ENCODE results near the gene HDGFL3. TPM values are rescaled to one million over a fixed set of nuclear protein-coding genes. Genes with fewer than 3 reads are reported as not detected.

Gene HDGFL3
- total and polyA plus RNA-seq, 4 donors = 64.2 to 195 (median 126) TPM

DNA sequence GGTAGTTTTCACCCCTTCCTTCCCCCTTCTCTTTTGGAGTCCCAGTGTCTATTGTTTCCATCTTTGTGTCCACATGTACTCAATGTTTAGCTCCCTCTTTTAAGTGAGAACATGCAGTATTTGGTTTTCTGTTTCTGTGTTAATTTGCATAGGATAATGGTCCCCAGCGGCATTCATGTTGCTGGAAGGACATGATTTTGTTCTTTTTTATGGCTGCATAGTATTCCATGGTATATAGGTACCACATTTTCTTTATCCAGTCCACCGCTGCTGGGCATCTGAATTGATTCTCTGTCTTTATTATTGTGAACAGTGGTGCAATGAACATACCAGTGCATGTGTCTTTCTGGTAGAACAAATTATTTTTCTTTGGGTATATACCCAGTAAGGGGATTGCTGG is 7.7 kb upstream of the HDGFL3 start:
- DNase-seq (ENCODE audit: low read depth in 4 of 6, low spot score in 6 of 6) = no peak
- Histone ChIP-seq H3K27ac (ENCODE audit: low read depth, low read length) (no peak overlapping the region), H3K4me1 (ENCODE audit: control insufficient read depth, insufficient read depth, low read length) (no peaks in the 10 kb centered on the region), H3K4me3 (ENCODE audit: low read depth, low read length) (no peak overlapping the region), H3K36me3 (ENCODE audit: control insufficient read depth, insufficient read depth, low read length) (no peaks in the 10 kb centered on the region), H3K27me3 (ENCODE audit: control insufficient read depth, insufficient read depth, low read length) (no peaks in the 10 kb centered on the region), H3K9me3 (ENCODE audit: control insufficient read depth, insufficient read depth, low read length) (peaks cover 3% of the 10 kb centered on the region)
- no CpG with 5 or more reads among the region's 2 CpGs for WGBS (ENCODE audit: insufficient coverage)

DNA sequence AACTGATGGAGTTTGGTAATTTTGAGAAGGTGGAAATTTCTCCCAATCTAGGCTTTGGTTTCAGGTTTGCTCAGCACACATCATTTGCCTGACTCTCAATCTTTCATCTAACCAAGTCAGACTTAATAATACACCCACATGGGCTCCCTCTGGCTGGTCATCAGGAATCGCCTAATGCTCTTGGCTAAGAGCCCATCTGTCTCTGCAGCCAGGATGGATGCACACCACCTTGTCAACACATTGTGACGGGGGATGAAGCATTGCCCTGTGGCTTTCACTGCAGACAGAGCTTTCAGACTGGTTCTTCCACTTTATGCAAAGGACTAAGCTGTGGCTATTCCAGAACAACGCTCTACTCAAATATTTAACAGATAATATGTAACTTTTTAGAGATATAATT is 3.0 kb upstream of the HDGFL3 start:
- Histone ChIP-seq H3K27ac (ENCODE audit: low read depth, low read length) (no peak overlapping the region), H3K27me3 (ENCODE audit: control insufficient read depth, insufficient read depth, low read length) (no peaks in the 10 kb centered on the region), H3K9me3 (ENCODE audit: control insufficient read depth, insufficient read depth, low read length) (peaks cover 3% of the 10 kb centered on the region), H3K4me3 (ENCODE audit: low read depth, low read length) (no peak overlapping the region), H3K36me3 (ENCODE audit: control insufficient read depth, insufficient read depth, low read length) (no peaks in the 10 kb centered on the region), H3K4me1 (ENCODE audit: control insufficient read depth, insufficient read depth, low read length) (peaks cover 4% of the 10 kb centered on the region)
- DNase-seq (ENCODE audit: low read depth in 4 of 6, low spot score in 6 of 6) = peak in 1 of 6 donors; percentile 49
- WGBS (ENCODE audit: insufficient coverage) = 35% methylated on average over 2 of the region's 3 CpGs

DNA sequence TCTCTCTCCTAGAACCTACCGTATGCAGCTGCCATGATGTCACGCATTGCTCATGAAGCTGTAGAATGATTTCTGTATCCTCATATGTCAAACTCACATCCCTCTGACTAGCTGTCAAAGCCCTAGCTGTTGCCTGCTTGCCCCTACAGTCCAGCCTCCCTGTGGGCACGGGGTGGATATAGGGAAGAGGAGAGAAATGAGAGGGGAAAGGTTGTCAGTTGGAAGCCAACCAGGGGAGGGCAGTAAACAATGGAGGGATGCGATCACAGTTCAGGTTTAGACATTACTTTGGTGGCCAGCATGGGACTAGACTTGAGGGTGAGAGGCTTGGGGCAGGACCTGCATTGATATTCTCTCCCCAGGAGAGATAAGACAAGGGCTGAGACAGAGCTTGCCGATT is 1.7 kb upstream of the HDGFL3 start:
- 49% methylated on average over 3 of the region's 5 CpGs for WGBS (ENCODE audit: insufficient coverage)
- peaks cover 4% of the 10 kb centered on the region for H3K4me1 ChIP-seq (ENCODE audit: control insufficient read depth, insufficient read depth, low read length)
- no peak for DNase-seq (ENCODE audit: low read depth in 4 of 6, low spot score in 6 of 6)
- H3K27me3 ChIP-seq (ENCODE audit: control insufficient read depth, insufficient read depth, low read length) = no peaks in the 10 kb centered on the region
- H3K4me3 ChIP-seq (ENCODE audit: low read depth, low read length) = no peak overlapping the region
- no peaks in the 10 kb centered on the region for H3K36me3 ChIP-seq (ENCODE audit: control insufficient read depth, insufficient read depth, low read length)
- H3K9me3 ChIP-seq (ENCODE audit: control insufficient read depth, insufficient read depth, low read length) = no peaks in the 10 kb centered on the region
- no peak overlapping the region for H3K27ac ChIP-seq (ENCODE audit: low read depth, low read length)

DNA sequence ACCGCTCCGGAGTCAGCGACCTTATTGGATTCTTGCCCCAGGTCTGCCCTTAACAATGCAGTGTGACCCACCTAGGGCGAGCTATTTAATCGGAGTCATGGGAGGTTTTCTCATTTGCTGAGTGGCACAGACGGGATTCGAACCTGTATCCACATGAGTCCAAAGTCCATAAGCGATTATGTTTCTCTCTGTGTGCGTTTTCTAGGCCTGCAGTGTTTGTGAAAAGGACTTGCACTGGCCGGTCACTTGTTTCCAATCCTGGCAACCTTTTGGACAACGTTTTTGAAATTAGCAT is 691 bp upstream of the HDGFL3 start:
- Histone ChIP-seq H3K4me1 (ENCODE audit: control insufficient read depth, insufficient read depth, low read length) (peaks cover 4% of the 10 kb centered on the region), H3K36me3 (ENCODE audit: control insufficient read depth, insufficient read depth, low read length) (no peaks in the 10 kb centered on the region), H3K27me3 (ENCODE audit: control insufficient read depth, insufficient read depth, low read length) (no peaks in the 10 kb centered on the region), H3K9me3 (ENCODE audit: control insufficient read depth, insufficient read depth, low read length) (no peaks in the 10 kb centered on the region), H3K27ac (ENCODE audit: low read depth, low read length) (peak overlapping the region; percentile 67), H3K4me3 (ENCODE audit: low read depth, low read length) (peak overlapping the region; percentile 64)
- DNase-seq (ENCODE audit: low read depth in 4 of 6, low spot score in 6 of 6) = peak in 1 of 6 donors; percentile 33
- 0% methylated on average over 6 of the region's 11 CpGs for WGBS (ENCODE audit: insufficient coverage)

DNA sequence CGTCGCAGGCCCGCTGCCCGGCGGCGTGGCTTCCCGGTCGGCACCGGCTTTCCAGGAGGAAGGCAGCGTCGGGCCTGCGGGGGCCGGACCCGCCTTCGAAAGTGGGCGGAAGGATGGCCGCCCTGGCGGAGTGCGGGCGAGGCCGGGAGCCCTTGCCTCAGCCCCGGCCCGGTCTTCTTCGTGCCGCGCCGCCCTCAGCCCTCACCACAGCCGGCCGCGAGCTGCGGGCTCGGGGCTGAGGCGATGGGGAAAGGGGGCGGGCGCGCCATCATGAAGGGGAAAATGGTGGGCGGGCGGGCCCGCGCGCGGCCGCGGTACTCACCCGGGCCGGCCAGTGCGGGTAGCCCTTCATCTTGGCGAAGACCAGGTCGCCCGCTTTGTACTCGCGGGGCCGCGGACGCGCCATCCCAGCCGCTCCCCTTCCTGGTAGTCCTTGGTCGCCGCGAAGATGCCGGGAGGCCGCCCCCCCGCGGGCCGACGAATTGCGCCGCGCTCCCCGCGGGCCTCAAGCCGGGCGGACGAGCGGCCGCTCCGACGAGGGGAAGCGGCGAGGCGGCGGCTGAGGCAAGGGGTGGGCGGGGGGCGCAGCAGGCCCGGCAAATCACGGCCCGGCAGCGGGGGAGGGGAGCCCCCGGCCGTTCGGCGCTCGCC is 489 bp downstream of the HDGFL3 start:
- no peaks in the 10 kb centered on the region for H3K27me3 ChIP-seq (ENCODE audit: control insufficient read depth, insufficient read depth, low read length)
- peak; percentile 24 to 83 (median 40) for DNase-seq (ENCODE audit: low read depth in 4 of 6, low spot score in 6 of 6)
- no peaks in the 10 kb centered on the region for H3K36me3 ChIP-seq (ENCODE audit: control insufficient read depth, insufficient read depth, low read length)
- peak overlapping the region; percentile 75 for H3K27ac ChIP-seq (ENCODE audit: low read depth, low read length)
- WGBS (ENCODE audit: insufficient coverage) = 0% methylated on average over 93 of the region's 93 CpGs
- H3K4me1 ChIP-seq (ENCODE audit: control insufficient read depth, insufficient read depth, low read length) = peaks cover 4% of the 10 kb centered on the region
- H3K9me3 ChIP-seq (ENCODE audit: control insufficient read depth, insufficient read depth, low read length) = no peaks in the 10 kb centered on the region
- peak overlapping the region; percentile 64 for H3K4me3 ChIP-seq (ENCODE audit: low read depth, low read length)

DNA sequence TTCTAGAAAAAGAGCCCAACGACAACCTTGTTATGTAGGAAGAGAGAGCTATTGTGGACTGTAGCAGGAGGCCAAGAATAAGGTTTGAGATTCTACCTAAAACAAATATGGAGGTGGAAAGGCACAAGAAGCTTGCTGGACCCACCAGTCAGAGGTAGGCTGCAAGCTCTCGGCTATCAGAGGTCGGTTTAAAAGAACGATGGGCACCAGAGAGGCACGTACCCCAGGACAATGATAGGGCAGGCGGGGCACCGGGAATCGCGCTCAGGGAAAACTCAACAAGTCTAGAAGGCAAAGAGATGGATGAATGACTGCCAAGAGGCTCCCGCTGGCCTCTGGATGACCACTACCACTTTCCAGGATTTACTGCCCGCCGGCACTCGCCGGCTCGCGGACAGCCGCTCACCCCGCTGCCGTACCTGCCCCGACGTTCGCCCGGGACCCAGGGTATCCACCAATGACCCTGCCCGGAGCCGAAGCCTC is 1.1 kb downstream of the HDGFL3 start:
- DNase-seq (ENCODE audit: low read depth in 4 of 6, low spot score in 6 of 6) = peak in 3 of 6 donors; percentile 49 to 55 (median 50)
- Histone ChIP-seq H3K27ac (ENCODE audit: low read depth, low read length) (peak overlapping the region; percentile 75), H3K4me1 (ENCODE audit: control insufficient read depth, insufficient read depth, low read length) (peaks cover 4% of the 10 kb centered on the region), H3K4me3 (ENCODE audit: low read depth, low read length) (peak overlapping the region; percentile 64), H3K9me3 (ENCODE audit: control insufficient read depth, insufficient read depth, low read length) (no peaks in the 10 kb centered on the region), H3K27me3 (ENCODE audit: control insufficient read depth, insufficient read depth, low read length) (no peaks in the 10 kb centered on the region), H3K36me3 (ENCODE audit: control insufficient read depth, insufficient read depth, low read length) (no peaks in the 10 kb centered on the region)
- WGBS (ENCODE audit: insufficient coverage) = under 1% methylated on average over 24 of the region's 25 CpGs

DNA sequence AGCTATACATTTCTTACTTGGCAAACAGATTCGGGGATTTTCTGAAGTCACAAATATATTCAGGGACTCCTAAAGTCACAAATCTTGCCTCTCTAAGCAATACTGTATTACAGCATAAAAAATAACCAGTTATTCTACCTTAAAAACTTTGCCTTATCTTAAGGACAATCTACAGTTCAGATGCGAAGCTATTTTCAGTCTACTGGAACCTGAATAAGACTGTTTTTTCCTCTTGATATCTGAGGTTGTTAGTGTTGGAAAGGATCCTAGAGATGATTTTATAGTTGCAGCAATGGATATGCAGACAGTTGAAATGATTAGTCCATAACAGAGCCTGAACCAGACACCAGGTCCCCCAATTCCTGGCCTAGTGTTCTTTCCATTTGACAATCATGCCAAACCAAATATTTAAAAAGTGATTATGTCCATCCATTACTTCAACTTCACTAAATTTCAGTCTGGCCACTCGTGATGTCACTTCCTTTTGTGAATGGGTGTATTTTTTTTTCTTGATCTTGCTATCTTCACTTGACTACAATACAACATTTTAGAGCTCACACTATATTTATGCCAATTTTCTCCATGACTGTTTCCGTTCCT is 1.8 kb downstream of the HDGFL3 start:
- WGBS (ENCODE audit: insufficient coverage) = 18% methylated on average over 2 of the region's 4 CpGs
- Histone ChIP-seq H3K4me3 (ENCODE audit: low read depth, low read length) (peak overlapping the region; percentile 64), H3K4me1 (ENCODE audit: control insufficient read depth, insufficient read depth, low read length) (peaks cover 4% of the 10 kb centered on the region), H3K27me3 (ENCODE audit: control insufficient read depth, insufficient read depth, low read length) (no peaks in the 10 kb centered on the region), H3K27ac (ENCODE audit: low read depth, low read length) (peak overlapping the region; percentile 75), H3K36me3 (ENCODE audit: control insufficient read depth, insufficient read depth, low read length) (no peaks in the 10 kb centered on the region), H3K9me3 (ENCODE audit: control insufficient read depth, insufficient read depth, low read length) (no peaks in the 10 kb centered on the region)
- DNase-seq (ENCODE audit: low read depth in 4 of 6, low spot score in 6 of 6) = peak in 3 of 6 donors; percentile 36 to 55 (median 53)

DNA sequence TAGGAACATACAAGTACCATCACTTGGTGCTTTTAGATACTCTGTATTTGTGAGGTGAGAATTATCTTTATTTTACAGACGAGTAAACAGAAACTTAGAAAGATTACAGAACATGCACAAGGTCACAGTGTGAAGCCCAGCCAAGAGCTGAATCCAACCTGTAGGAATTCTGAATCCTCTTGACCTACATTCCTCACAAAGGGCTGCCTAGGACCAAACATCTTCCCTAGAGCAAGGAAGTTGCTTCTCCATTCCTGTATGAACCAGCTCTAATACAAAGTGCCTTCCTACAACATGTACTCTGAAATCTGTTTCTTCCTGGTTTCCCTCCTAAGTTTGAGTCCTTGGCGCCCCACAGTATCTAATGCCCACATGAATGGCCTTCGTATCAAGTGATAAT is 2.9 kb downstream of the HDGFL3 start:
- no CpG with 5 or more reads among the region's 3 CpGs for WGBS (ENCODE audit: insufficient coverage)
- Histone ChIP-seq H3K27me3 (ENCODE audit: control insufficient read depth, insufficient read depth, low read length) (no peaks in the 10 kb centered on the region), H3K9me3 (ENCODE audit: control insufficient read depth, insufficient read depth, low read length) (no peaks in the 10 kb centered on the region), H3K4me3 (ENCODE audit: low read depth, low read length) (no peak overlapping the region), H3K36me3 (ENCODE audit: control insufficient read depth, insufficient read depth, low read length) (no peaks in the 10 kb centered on the region), H3K27ac (ENCODE audit: low read depth, low read length) (no peak overlapping the region), H3K4me1 (ENCODE audit: control insufficient read depth, insufficient read depth, low read length) (peaks cover 4% of the 10 kb centered on the region)
- DNase-seq (ENCODE audit: low read depth in 4 of 6, low spot score in 6 of 6) = no peak

DNA sequence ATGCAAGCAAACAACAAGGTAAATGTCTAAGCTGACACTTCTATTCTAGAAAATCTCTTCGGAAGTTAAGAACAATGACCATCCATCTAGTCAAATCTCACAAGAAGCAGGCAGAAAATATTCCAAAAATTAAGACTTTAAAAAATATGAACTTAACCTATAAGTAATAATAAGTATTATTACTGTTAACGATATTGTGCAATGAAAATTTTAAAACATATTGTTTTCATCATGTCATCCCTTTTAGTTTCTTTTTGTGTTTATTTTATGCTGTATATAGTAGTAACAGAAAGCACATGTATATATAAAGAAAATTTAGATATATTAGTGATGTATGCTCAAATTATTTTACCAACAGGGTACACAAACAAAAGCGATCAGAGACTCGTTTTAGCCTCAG is 4.1 kb downstream of the HDGFL3 start:
- no peaks in the 10 kb centered on the region for H3K27me3 ChIP-seq (ENCODE audit: control insufficient read depth, insufficient read depth, low read length)
- no peaks in the 10 kb centered on the region for H3K36me3 ChIP-seq (ENCODE audit: control insufficient read depth, insufficient read depth, low read length)
- no CpG with 5 or more reads among the region's 4 CpGs for WGBS (ENCODE audit: insufficient coverage)
- no peak for DNase-seq (ENCODE audit: low read depth in 4 of 6, low spot score in 6 of 6)
- peaks cover 4% of the 10 kb centered on the region for H3K4me1 ChIP-seq (ENCODE audit: control insufficient read depth, insufficient read depth, low read length)
- no peaks in the 10 kb centered on the region for H3K9me3 ChIP-seq (ENCODE audit: control insufficient read depth, insufficient read depth, low read length)
- no peak overlapping the region for H3K27ac ChIP-seq (ENCODE audit: low read depth, low read length)
- H3K4me3 ChIP-seq (ENCODE audit: low read depth, low read length) = no peak overlapping the region

DNA sequence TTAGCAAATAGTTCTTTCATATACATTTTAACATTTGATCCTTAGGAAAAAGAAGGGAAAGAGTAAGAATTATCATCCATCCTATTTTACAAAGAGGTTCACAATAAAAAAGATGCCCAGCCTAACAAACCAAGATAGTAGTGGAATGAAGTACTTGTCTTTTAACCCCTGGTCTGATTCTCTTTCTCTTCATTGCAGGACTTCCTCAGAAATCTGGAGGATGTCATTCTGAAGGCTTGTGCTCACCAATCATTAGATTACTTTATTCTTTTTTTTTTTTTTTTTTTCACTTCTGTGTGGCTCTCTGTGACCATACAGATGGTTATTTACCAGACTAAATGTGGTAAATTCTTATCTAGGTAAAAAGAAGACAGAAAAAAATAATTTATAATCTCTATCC is 7.0 kb downstream of the HDGFL3 start:
- no peaks in the 10 kb centered on the region for H3K36me3 ChIP-seq (ENCODE audit: control insufficient read depth, insufficient read depth, low read length)
- H3K4me1 ChIP-seq (ENCODE audit: control insufficient read depth, insufficient read depth, low read length) = no peaks in the 10 kb centered on the region
- no peak overlapping the region for H3K4me3 ChIP-seq (ENCODE audit: low read depth, low read length)
- H3K27ac ChIP-seq (ENCODE audit: low read depth, low read length) = no peak overlapping the region
- no peak for DNase-seq (ENCODE audit: low read depth in 4 of 6, low spot score in 6 of 6)
- H3K27me3 ChIP-seq (ENCODE audit: control insufficient read depth, insufficient read depth, low read length) = no peaks in the 10 kb centered on the region
- H3K9me3 ChIP-seq (ENCODE audit: control insufficient read depth, insufficient read depth, low read length) = no peaks in the 10 kb centered on the region

Data from spinal cord (tissue), 10 donors.